GM13976 (cell line): ENCODE measurements around the gene DIS3L2.

Experiments used
- DNase-seq: peaks from one replicate; pipeline ENCODE4 v3.0.0; 2012; ENCODE audit warnings: low spot score
- in situ Hi-C: fragments of 300-500 bp; cut with MboI; formaldehyde crosslinking; loops from one replicate; pipeline ENCODE4 v1.12.0; 2022; ENCODE audit warnings: low sequenced_read_pairs, mixed read lengths, inconsistent platforms; ENCODE audit not compliant: unreplicated experiment
- TF ChIP-seq, protein P1 (sequence below): IDR thresholded peaks from 2 replicates; pipeline ENCODE4 v1.5.1; 2012; ENCODE audit warnings: borderline replicate concordance, mild to moderate bottlenecking; ENCODE audit not compliant: insufficient read depth; ENCODE audit errors: extremely low read depth, missing control alignments, control extremely low read depth

The DIS3L2 gene

DNA sequence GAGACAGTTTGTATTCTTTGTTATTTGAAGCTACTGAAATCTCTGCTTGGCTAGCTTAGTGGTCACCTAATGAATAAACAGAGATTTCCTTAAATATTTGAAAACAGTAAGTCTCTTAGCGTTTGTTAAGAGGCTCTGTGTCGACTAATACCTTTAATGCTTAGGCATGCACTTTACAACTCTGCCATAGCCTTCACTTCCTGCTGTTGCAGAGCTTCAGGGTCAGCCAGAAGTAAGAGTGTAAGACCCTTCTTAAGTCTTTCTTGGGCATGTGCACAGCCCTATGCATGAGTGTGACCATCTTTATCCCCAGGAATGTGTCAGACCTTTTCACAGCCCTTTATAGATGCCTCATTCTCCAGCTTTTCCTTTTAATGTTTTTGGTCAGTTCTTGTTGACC, 221.8 kb downstream of the DIS3L2 start:
- TF ChIP-seq, protein P1, sequence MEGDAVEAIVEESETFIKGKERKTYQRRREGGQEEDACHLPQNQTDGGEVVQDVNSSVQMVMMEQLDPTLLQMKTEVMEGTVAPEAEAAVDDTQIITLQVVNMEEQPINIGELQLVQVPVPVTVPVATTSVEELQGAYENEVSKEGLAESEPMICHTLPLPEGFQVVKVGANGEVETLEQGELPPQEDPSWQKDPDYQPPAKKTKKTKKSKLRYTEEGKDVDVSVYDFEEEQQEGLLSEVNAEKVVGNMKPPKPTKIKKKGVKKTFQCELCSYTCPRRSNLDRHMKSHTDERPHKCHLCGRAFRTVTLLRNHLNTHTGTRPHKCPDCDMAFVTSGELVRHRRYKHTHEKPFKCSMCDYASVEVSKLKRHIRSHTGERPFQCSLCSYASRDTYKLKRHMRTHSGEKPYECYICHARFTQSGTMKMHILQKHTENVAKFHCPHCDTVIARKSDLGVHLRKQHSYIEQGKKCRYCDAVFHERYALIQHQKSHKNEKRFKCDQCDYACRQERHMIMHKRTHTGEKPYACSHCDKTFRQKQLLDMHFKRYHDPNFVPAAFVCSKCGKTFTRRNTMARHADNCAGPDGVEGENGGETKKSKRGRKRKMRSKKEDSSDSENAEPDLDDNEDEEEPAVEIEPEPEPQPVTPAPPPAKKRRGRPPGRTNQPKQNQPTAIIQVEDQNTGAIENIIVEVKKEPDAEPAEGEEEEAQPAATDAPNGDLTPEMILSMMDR = no peak
- DNase-seq = no peak
- in situ Hi-C loops = no loop called here

DNA sequence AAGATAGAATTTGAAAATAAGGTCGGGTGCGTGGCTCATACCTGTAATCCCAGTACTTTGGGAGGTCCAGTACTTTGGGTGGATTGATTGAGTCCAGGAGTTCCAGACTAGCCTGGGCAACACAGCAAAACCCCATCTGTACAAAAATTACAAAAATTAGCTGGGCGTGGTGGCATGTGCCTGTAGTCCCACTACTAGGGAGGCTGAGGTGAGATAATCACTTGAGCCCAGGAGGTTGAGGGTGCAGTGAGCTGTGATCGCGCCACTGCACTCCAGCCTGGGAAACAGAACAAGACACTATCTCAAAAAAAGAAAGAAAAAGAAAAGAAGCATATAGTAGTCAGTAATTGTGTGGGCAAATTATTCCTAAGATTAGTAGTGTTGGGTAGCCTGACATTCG, 222.8 kb downstream of the DIS3L2 start:
- in situ Hi-C loops = no loop called here
- TF ChIP-seq, protein P1 = no peak
- no peak for DNase-seq

DNA sequence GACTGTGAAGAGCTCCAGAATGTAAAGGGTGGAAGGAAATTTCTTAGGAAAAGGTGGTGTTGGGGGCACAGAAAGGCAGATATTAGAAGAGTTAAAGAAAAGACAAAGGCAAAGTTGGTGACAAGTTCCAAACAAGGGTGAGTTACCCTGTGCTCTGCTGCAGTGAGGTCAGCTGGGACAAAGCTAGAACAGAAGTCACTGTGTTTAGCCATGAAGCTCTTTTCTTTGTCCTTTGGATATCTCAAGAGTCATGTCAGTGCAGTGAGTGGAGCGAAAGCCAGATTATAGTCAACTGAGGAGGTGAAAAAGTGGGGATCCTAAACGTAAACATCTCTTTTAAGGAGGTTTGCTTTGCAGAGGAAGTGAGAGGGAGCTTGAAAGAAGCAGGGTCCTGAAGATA, 229.3 kb downstream of the DIS3L2 start:
- no peak for DNase-seq
- in situ Hi-C loops = no loop called here
- TF ChIP-seq, protein P1 = no peak

DNA sequence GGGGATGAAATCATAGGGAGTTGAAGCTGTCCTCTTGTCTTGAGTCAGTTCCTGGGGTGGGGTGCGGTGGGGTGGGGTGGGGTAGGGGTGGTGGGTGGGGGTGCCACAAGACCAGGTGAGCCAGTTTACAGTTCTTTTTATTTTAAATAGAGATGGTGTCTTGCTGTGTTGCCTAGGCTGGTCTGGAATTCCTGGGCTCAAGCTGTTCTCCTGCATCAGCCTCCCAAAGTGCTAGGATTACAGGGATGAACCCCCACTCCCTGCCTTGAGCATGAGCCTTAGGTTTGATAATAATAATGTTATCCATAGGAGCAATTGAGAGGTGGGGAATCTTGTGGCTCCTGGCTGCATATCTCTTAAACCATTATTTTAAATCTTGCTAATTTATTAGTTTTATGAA, 234.0 kb downstream of the DIS3L2 start:
- TF ChIP-seq, protein P1 = no peak
- in situ Hi-C loops = no loop called here
- no peak for DNase-seq

DNA sequence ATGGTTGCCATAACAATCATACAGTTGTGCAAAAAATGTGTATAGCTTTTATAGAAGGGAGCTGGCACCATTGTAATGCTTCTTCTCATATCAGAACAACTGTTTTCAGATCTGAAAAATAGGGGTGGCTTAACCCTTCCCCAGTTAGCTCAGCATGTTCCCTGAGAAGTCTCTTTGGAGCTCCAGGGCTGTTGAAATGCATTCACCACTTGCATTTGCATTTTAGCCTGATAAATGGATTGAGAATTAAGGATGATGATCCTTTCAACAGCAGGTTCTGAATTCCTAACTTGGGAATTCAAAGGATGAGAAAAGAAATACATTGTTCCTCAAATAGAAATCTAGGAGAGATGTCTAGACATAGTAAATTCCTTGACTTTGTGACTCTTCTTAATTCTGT, 235.3 kb downstream of the DIS3L2 start:
- TF ChIP-seq, protein P1 = no peak
- DNase-seq = no peak
- in situ Hi-C loops = no loop called here

DNA sequence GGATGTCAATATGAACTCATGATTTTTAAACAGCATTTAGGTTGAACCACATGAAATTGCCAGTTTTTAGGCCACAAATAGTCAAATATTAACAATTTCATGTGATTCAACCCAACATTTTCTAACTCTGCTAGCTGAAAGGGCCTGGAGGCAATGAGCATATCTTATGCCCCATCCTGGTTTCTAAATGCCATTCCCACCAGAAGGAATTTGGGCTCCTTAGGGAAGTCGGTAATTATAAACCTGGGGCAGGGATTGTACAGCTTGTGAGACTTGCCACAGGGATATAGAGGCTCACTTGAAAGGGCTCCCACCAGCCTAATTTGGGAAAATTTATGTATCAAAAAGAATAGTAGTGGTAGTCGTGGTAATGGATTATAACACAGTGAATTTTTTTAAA, 238.7 kb downstream of the DIS3L2 start:
- TF ChIP-seq, protein P1 = no peak
- DNase-seq = no peak
- in situ Hi-C loops = no loop called here
